MM.1S (cell line): ENCODE measurements around the gene KCNQ5.

Experiments
- CTCF ChIP-seq: fragments of 300-600 bp; sonication (generic); IDR thresholded peaks from 2 replicates; pipeline ENCODE4 v1.5.1; 2016; ENCODE audit warnings: antibody characterized with exemption, low read length, mixed read lengths
- EZH2phosphoT487 ChIP-seq: fragments of 300-600 bp; sonication (generic); IDR thresholded peaks from 2 replicates; pipeline ENCODE4 v1.6.1; 2018; ENCODE audit warnings: antibody characterized with exemption, low read length

DNA sequence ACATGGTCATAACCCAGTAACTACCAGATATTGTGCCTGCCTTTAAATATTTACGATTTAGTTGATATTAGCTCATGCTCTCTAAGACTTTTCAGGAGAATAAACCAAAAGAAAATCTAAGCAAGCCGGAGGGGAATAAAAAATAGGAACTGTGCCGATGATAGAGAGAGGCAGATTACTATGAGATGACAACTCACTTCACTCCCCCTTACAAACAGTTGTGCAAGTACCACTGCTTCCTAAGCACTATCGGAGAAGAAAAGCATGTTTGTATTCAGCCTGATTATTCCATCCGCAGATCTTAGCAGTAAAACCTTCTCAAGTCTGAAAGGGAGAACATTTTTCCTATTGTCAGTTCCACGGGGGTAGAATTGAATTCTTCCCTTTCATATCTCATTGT is 294.4 kb downstream of the KCNQ5 start:
- TF ChIP-seq CTCF (no peak), EZH2phosphoT487 (no peak)
